IMR-90 (cell line): ENCODE results near the gene SH3RF1.

Experiments used
- BHLHE40 ChIP-seq: fragments of 150-350 bp; IDR thresholded peaks from 2 replicates; pipeline ENCODE4 v1.6.1; 2016; ENCODE audit warnings: mild to moderate bottlenecking, low read depth, low read length
- CEBPB ChIP-seq: IDR thresholded peaks from 2 replicates; pipeline ENCODE4 v1.6.1; 2012; ENCODE audit warnings: low read depth, low read length, improper control_type of control experiment
- POLR2A ChIP-seq: IDR thresholded peaks from 2 replicates; pipeline ENCODE4 v1.6.1; 2012; ENCODE audit warnings: mild to moderate bottlenecking, low read depth, low read length
- RAD21 ChIP-seq: IDR thresholded peaks from 2 replicates; pipeline ENCODE4 v1.6.1; 2012; ENCODE audit warnings: low read length, improper control_type of control experiment
- RFX5 ChIP-seq: IDR thresholded peaks from 2 replicates; pipeline ENCODE4 v1.8.0; 2012; ENCODE audit warnings: low read depth, mild to moderate bottlenecking, low read length, moderate library complexity
- SMC3 ChIP-seq: fragments of 150-350 bp; IDR thresholded peaks from 2 replicates; pipeline ENCODE4 v1.6.1; 2016; ENCODE audit warnings: low read depth, mild to moderate bottlenecking, antibody characterized with exemption, low read length, moderate library complexity
- USF2 ChIP-seq: fragments of 150-350 bp; IDR thresholded peaks from 2 replicates; pipeline ENCODE4 v1.6.1; 2017; ENCODE audit warnings: mild to moderate bottlenecking, antibody characterized with exemption, low read length, low read depth
- TF ChIP-seq, protein P1 (sequence below): conservative IDR thresholded peaks from 2 replicates; pipeline ENCODE4 v1.5.1; 2012; ENCODE audit warnings: mild to moderate bottlenecking, low read depth, low read length, improper control_type of control experiment

GRCh38 chr4:169103966-169104412 lies 166.8 kb downstream of the SH3RF1 start:
- TF ChIP-seq RFX5 (no peak), POLR2A (no peak), BHLHE40 (no peak), CEBPB (no peak), SMC3 (no peak), USF2 (no peak), RAD21 (no peak)
- TF ChIP-seq, protein P1, sequence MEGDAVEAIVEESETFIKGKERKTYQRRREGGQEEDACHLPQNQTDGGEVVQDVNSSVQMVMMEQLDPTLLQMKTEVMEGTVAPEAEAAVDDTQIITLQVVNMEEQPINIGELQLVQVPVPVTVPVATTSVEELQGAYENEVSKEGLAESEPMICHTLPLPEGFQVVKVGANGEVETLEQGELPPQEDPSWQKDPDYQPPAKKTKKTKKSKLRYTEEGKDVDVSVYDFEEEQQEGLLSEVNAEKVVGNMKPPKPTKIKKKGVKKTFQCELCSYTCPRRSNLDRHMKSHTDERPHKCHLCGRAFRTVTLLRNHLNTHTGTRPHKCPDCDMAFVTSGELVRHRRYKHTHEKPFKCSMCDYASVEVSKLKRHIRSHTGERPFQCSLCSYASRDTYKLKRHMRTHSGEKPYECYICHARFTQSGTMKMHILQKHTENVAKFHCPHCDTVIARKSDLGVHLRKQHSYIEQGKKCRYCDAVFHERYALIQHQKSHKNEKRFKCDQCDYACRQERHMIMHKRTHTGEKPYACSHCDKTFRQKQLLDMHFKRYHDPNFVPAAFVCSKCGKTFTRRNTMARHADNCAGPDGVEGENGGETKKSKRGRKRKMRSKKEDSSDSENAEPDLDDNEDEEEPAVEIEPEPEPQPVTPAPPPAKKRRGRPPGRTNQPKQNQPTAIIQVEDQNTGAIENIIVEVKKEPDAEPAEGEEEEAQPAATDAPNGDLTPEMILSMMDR: no peak
